Stimulated activated CD8-positive, alpha-beta memory T cell treated with anti-CD3 and anti-CD28 coated beads, Interleukin-7, amount 100 ng/mL, for 4 hours (primary cell): ENCODE measurements around the gene NSD1.
A peak's percentile ranks its signal among the peaks of the same experiment; 100 is the strongest.
"Not testable (repeated sequence)": the region's sequence is repeated elsewhere in the genome, so short reads cannot be mapped to it uniquely, and the experiment has no call there.

Experiments used
- DNase-seq, 2 donors: peaks; one replicate each; pipeline ENCODE4 v3.0.0-alpha.2; 2020; ENCODE audit warnings: low read depth in 2 of 2

NSD1 gene

GRCh38 chr5:177130211-177131018 lies 3.2 kb upstream of the NSD1 start:
- DNase-seq = no peak

- DNase-seq = no peak
Measured at GRCh38 chr5:177131019-177131320, 2.6 kb upstream of the NSD1 start.

- DNase-seq = no peak
Measured at GRCh38 chr5:177131352-177132135, 2.0 kb upstream of the NSD1 start.

DNA sequence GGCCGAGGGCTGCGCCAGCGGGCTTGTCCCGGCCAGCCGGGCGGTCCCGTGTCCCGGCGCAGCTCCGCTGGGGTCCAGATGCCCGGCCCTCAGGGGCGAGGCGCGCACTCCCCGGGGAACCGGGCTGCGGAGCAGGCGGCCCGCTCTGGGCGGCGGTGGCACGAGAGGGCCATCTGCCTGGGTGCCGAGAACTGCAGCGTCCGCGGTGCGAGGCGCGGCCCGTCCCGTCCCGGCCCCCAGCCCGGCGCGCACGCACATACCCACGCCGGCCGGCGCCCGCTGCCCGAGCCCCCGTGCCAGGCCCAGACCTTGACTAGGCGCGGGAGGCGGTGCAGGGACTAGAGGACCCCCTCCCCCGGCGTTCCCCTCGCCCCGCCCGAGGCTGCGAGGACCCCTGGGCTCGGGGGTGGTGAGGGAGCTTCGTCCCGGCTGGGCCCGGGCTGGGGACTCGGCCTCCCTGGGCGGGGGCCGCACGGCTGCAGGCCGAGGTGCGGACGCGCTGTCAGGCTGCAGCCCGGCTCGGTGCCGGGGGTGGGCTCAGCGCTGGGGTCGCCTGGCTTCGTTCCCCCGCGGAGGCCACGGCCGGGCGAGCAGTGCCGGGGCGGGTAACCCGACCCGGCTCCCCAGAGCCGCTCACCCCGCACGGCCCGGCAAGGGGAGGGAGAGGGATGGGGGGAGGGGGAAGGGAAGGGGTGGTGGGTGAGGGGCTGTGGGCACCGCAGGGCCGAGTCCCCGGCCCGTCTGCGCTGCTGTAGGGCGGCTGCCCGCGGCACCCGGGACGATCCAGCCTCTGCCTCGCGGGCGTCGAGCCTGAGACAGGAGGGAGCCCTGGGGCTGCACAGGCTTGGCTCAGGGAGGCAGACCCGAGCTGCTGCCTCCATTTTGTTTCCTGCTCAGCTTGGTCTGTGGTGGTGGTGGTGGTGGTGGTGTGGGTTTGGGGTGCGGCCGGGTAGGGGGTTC lies 1.2 kb upstream of the NSD1 start:
- peak in 1 of 2 donors; percentile 21 for DNase-seq

DNA sequence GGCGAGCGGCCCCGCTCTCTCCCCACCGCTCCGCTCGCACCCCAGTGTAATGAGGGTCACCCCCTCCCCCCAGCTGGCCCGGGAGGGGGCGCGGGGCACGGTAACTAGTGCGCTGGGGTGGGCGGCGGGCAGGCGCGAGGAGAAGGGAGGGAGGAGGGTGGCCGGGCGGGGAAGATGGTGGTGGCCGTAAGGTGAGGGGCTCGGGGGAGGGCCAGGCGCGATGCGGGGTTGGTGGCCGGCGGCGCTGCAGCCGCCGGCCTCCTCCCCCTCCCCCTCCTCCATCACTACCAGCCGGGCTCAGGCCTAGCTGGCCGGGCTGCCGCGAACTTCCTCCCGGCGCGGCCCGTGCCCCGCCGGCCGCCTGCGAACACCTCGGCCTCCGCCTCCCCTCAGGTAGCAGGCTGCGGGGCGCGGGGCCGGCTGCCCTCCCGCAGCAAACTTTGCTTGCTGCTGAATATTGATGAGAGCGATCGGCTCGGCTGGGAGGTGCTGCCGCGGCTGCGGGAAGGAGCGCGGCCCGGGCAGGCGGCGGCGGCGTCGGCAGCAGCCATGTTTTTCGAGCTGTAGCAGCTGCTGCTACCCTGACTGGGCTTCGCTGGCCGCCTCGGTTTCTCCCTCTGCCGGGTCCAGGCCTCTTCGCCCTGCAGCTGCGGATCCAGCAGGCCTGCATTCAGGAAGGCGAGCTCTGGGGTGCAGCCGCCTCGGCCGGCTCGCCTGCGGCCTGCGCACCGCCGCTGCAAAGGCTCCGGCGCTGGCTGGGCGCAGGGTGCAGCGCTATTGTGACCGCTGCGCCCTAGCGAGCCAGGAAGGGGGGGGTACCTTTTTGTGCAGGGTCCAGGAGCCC lies 502 bp downstream of the NSD1 start:
- DNase-seq = peak in 1 of 2 donors; percentile 32

DNA sequence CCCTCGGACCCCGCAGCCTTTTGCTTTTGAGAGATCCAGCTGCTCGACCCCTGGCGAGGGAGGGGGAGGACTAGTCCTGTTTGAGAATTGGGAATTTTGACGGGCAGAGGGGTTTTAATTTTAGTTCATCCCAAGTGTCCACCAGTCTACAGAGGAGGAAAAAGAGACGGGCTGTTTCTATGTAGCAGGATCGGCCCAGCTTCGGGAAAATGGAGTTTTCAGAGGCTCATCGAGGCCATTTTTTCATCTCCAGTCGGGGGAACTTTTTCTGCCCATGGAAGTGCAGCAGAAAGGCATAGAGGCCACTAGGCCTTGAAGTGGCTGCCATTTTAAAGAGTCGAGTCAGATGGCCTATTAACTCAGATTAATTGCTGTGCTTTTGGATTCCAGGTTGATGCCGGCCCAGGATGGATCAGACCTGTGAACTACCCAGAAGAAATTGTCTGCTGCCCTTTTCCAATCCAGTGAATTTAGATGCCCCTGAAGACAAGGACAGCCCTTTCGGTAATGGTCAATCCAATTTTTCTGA lies 1.2 kb downstream of the NSD1 start:
- no peak for DNase-seq

- DNase-seq = no peak
Measured at GRCh38 chr5:177140312-177140711, 6.7 kb downstream of the NSD1 start.

DNA sequence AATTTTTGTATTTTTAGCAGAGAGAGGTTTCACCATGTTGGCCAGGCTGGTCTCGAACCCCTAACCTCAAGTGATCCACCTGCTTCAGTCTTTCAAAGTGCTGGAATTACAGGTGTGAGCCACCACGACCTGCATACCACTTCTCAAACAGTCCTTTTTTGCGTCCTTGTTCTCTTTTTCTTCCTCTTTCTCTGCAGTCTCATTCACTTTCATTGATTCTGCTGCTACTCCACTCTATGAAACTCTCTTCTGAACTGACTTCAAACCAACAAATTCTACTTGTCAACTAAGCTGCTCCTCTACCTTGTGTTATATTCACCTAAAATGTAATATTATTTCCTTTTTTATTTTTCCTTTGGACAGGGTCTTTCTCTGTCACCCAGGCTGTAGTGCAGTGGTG lies 7.9 kb downstream of the NSD1 start:
- no peak for DNase-seq

- no peak for DNase-seq
Measured at GRCh38 chr5:177142098-177142611, 8.6 kb downstream of the NSD1 start.

- DNase-seq = no peak
Measured at GRCh38 chr5:177142778-177143177, 9.2 kb downstream of the NSD1 start.

DNA sequence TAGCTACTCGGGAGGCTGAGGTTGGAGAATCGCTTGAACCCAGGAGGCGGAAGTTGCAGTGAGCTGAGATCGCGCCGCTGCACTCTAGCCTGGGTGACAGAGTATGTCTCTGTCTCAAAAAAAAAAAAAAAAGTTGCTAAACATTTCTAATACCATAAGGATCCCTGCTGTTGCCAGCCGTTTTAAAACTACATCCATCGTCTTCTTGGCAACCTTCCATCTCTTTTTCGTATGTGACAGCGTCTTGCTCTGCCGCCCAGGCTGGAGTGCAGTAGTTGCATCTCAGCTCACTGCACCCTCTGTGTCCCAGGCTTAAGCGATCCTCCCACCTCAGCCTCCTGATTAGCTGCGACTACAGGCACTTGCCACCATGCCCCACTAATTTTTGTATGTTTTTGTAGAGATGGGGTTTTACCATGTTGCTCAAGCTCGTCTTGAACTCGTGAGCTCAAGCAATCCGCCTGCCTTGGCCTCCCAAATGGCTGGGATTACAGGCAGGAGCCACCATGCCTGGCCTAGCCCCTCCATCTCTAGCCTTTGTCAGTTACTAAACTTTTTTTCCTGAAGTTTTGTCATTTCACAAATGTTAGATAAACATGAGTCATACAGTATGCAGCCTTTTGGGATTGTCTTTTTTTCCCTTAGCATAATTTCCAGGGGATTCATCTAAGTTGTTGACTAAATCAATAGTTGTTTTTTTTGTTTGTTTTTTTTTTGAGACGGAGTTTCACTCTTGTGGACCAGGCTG lies 13.5 kb downstream of the NSD1 start:
- DNase-seq = no peak

GRCh38 chr5:177150061-177150460 lies 16.5 kb downstream of the NSD1 start:
- not testable (repeated sequence) for DNase-seq

DNA sequence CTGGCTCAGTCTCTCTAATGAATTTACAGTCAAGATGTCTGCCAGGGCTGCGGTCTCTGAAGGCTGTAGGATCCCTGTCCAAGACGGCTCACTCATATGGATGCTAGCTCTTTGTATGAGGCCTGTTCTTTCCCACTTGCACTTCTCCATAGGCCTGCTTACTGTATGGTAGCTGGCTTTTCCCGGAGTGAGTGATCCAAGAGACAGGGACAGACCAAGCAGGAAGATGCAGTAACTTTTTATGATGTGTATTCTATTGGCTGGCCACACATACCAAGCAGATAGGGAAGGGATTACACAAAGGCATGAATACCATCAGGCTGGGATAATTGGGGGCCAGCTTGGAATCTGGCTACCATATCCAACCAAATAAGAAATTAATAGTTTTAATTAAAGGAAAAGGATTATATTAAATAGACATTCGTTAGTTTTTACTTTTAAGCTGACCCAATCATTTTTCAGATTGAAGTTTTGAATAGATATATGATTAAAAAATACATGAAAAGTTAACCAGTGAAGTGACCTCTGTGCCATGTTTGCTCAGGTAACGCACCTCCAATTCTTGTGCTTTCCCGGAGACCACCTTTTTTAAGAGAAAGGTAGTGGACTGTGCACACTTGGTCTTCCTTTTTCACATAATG lies 20.6 kb downstream of the NSD1 start:
- no peak for DNase-seq

DNA sequence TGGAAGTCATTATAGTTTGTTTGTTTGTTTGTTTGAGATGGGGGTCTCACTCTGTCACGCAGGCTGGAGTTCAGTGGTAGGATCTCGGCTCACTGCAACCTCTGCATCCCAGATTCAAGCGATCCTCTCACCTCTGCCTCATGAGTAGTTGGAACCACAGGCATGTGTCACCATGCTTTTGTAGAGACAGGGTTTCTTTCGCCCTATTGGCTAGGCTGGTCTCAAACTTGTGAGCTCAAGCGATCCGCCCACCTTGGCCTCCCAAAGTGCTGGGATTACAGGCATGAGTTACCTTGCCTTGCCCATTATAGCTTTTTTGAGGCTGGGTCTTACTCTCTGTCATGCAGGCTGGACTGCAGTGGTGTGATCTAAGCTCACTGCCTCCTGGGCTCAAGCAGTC lies 28.8 kb downstream of the NSD1 start:
- no peak for DNase-seq

DNA sequence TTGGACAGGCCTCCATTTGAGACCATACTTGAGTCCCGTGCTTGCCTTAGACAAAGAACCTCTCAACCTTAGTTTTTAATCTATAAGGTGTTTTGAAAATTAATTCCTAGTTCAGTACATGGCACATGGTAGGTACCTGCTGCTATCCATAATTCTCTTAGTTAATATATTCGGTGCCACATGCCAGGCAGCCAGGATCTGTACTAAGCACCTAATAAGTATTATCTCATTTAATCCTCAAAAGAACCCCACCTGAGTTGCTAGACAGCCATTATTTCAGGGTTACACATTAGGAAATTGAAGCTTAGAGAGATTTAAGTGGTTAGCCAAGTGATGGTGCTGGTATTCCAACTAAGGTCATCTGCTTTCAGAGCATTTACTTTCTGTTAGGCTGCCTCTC lies 29.9 kb downstream of the NSD1 start:
- DNase-seq = no peak

DNA sequence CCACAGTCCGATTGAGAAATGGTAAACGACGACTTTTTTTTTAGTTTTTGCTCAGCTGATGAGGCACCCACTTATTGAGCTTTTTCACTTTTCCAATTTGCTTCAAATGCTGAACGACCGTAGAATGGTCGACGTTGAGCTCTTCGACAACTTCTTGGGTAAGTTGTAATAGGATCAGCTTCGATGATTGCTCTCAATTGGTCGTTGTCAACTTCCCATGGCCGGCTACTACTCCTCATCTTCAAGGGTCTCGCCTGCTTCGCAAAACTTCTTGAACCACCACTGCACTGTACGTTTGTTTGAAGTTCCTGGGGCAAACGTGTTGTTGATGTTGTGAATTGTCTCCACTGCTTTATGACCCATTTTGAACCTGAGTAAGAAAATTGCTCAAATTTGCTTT lies 35.7 kb downstream of the NSD1 start:
- DNase-seq = no peak

DNA sequence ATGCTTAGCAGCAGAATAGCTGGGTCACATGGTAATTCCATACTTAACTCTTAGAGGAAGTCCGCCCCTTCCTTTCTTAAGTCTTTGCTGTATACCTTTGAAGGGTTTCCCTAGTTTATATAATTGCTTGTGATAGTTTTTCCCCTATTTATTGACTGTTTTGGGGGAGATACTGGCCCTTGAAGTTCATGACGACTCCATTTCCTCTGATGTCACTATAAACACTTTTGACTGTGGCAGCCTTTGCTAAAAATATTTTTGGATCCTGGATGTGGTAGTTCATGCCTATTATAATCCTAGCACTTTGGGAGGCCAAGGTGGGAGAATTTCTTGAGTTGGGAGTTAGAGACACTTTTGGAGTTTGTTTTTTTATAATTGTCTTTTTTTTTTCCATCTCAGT lies 38.4 kb downstream of the NSD1 start:
- DNase-seq = no peak

DNA sequence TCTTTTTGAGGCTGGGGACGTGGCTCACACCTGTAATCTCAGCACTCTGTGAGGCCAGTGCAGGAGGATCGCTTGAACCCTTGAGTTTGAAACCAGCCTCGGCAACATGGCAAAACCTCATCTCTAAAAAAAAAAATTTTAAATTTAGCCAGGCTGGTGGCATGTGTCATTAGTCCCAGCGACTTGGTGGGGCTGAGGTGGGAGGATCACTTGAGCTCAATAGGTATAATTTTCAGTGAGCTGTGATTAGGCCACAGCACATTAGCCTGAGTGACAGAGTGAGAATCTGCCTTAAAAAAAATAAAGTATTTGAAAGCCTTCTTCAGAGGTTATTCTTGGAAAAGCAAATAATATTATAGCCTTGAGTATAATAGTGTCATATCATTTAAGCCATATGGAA lies 41.8 kb downstream of the NSD1 start:
- DNase-seq = no peak

GRCh38 chr5:177176175-177176711 lies 42.7 kb downstream of the NSD1 start:
- DNase-seq = no peak
